Prostate gland (tissue), 2 donors: Measurements from ENCODE around the gene CCDC134. TPM values are rescaled to one million over a fixed set of nuclear protein-coding genes. Genes with fewer than 3 reads are reported as not detected.

ENCODE experiments used
- DNase-seq: peaks from one replicate; pipeline ENCODE4 v3.0.0-alpha.2; 2019; ENCODE audit warnings: low spot score
- H3K27ac ChIP-seq, 2 donors: fragments of 200-600 bp; sonication (generic); 2 replicates each; pipeline ENCODE4 v1.5.1; 2017 to 2019
- H3K27me3 ChIP-seq: fragments of 200-600 bp; sonication (generic); replicated peaks from 2 replicates; pipeline ENCODE4 v1.5.1; 2019; ENCODE audit not compliant: insufficient read depth
- H3K36me3 ChIP-seq, 2 donors: fragments of 200-600 bp; sonication (generic); 1 replicate in 1 of 2; 2 replicates in 1 of 2; pipeline versions ENCODE4 v1.5.1 to v1.8.1; 2017 to 2019
- H3K4me1 ChIP-seq: fragments of 200-600 bp; sonication (generic); replicated peaks from 2 replicates; pipeline ENCODE4 v1.5.1; 2019
- H3K4me3 ChIP-seq, 2 donors: fragments of 200-600 bp; sonication (generic); 2 replicates each; pipeline ENCODE4 v1.5.1; 2017 to 2019
- H3K9me3 ChIP-seq: fragments of 200-600 bp; sonication (generic); 2 replicates; pipeline ENCODE4 v1.5.1; 2017
- POLR2A ChIP-seq: fragments of 450-650 bp; IDR thresholded peaks from one replicate; pipeline ENCODE4 v1.6.1; 2016; ENCODE audit warnings: antibody characterized with exemption, mild to moderate bottlenecking
- POLR2AphosphoS5 ChIP-seq: sonication (generic); formaldehyde crosslinking; IDR thresholded peaks from one replicate; pipeline ENCODE4 v1.6.1; 2017; ENCODE audit warnings: antibody characterized with exemption
- WGBS: methylation state at CpG from one replicate; pipeline ENCODE4 v1.1.5; 2018; 5-methylcytosine and 5-hydroxymethylcytosine counted together
- intact Hi-C: fragments of 100-400 bp; cut with DNase I; formaldehyde crosslinking; loops from one replicate; pipeline ENCODE4 v1.14.2; 2022
- total RNA-seq, 2 donors: library from RNA; depleted of rRNA; stranded (reverse); fragments of >200 nt; gene quantifications; one replicate each; pipeline ENCODE4 v1.1.0, GENCODE V29; 2016
- TF ChIP-seq, protein P1 (sequence below), 4 experiments: fragments of 200-600 bp in 2 of 4; fragments of 450-650 bp in 2 of 4; sonication (generic) in 2 of 4; IDR thresholded peaks; 1 replicate in 3 of 4; 2 replicates in 1 of 4; pipeline ENCODE4 v1.5.1; 2016 to 2019; ENCODE audit warnings: antibody characterized with exemption in 4 of 4, mild to moderate bottlenecking in 2 of 4, moderate library complexity in 2 of 4

CCDC134 gene
- total RNA-seq, 2 donors from 2014 or later: 12.0 to 20.7 TPM

- DNase-seq: no peak
- TF ChIP-seq, protein P1, sequence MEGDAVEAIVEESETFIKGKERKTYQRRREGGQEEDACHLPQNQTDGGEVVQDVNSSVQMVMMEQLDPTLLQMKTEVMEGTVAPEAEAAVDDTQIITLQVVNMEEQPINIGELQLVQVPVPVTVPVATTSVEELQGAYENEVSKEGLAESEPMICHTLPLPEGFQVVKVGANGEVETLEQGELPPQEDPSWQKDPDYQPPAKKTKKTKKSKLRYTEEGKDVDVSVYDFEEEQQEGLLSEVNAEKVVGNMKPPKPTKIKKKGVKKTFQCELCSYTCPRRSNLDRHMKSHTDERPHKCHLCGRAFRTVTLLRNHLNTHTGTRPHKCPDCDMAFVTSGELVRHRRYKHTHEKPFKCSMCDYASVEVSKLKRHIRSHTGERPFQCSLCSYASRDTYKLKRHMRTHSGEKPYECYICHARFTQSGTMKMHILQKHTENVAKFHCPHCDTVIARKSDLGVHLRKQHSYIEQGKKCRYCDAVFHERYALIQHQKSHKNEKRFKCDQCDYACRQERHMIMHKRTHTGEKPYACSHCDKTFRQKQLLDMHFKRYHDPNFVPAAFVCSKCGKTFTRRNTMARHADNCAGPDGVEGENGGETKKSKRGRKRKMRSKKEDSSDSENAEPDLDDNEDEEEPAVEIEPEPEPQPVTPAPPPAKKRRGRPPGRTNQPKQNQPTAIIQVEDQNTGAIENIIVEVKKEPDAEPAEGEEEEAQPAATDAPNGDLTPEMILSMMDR (IDR thresholded peaks at IDR 0.05): no peak
- no peak for TF ChIP-seq POLR2A
- no peak for TF ChIP-seq POLR2AphosphoS5
- no peak overlapping the region for H3K27ac ChIP-seq
- no peaks in the 10 kb centered on the region for H3K4me1 ChIP-seq
- WGBS: 77% methylated on average over 7 of the region's 7 CpGs
- no peak overlapping the region for H3K4me3 ChIP-seq
- no peaks in the 10 kb centered on the region for H3K27me3 ChIP-seq
- no peaks in the 10 kb centered on the region for H3K9me3 ChIP-seq
- intact Hi-C loops: loop anchor here (2.0 to 10.0 kb wide), 2 partner anchors 115 to 131 kb away; partner anchors contain the start of gene MEI1
- no peaks in the 10 kb centered on the region for H3K36me3 ChIP-seq
These were observed 24.9 kb downstream of the CCDC134 start for GRCh38 chr22:41825376-41825775.

DNA sequence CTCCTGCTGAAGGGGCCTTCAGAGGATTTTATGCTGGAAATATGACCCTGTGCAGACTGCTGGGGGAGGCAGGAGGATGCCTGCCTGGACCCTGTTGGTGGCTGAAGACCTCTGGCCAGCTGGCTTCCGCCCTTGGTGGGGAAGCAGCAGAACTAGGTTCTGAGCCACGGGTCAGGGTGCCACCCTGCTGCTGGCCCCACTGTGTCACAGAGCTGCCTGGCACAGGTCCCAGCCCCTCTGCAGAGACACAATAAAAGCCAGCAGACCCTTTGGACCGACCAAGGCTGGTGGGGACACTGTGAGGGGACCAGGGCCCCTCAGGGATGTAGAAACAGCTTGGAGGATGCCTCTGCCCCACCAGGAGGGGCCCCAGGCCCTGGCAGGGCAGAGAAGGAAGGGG lies 25.5 kb downstream of the CCDC134 start:
- TF ChIP-seq POLR2A: no peak
- TF ChIP-seq, protein P1 (IDR thresholded peaks at IDR 0.05): no peak
- no peak for TF ChIP-seq POLR2AphosphoS5
- intact Hi-C loops: loop anchor here (10.0 kb wide), 1 partner anchor 131 kb away; the partner anchor contains the start of gene MEI1
- H3K9me3 ChIP-seq: no peaks in the 10 kb centered on the region
- 51% methylated on average over 3 of the region's 3 CpGs for WGBS
- no peak for DNase-seq
- no peak overlapping the region for H3K4me3 ChIP-seq
- H3K27me3 ChIP-seq: no peaks in the 10 kb centered on the region
- H3K4me1 ChIP-seq: no peaks in the 10 kb centered on the region
- no peaks in the 10 kb centered on the region for H3K36me3 ChIP-seq
- H3K27ac ChIP-seq: no peak overlapping the region

DNA sequence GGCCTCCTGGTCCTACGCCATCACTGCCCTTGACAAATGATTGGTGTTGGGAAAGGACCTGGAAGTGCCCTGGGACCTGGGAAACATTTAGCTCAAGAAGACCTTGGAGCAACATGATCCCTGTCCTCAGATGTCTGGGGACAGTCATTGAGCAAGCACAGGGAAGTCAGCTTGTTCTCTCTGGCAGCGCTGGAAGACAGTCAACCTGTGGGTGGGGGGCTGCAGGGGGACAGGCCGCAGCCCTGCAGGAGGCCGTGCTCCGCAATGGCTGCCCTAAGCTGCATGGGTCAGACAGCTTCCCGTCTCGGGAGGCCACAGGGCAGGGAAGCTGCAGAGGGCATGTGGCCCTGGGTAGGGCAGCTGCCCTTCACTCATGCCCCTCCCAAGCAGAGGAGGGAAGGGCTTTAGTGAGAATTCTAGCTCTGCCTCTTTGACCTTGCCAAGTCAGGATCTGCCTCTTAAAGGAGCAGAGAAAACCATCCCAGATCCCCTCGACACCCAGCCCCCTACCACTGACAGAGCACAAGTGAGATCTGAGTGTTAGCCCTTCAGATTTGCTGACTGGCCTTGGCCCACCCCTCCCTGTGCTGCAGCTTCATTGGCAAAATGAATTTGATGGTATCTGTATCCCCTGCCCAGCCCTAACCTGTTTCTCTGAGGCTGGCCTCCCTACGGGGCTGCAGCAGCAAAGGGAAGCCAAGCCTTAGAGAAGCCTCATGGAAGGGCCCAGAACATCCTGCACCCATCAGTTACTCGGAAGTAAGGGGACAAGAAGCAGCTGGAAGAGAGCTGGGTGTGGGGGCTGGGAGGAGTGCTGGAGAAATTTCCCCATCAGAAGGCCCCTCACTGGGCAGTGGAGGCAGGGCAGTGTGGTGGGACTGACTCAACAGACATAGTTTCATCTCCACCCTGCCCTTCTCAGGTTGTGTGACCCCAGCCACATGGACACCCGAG lies 26.2 kb downstream of the CCDC134 start:
- intact Hi-C loops: loop anchor here (10.0 kb wide), 1 partner anchor 132 kb away; the partner anchor contains the start of gene MEI1
- Histone ChIP-seq H3K36me3 (no peaks in the 10 kb centered on the region), H3K27ac (no peak overlapping the region)

DNA sequence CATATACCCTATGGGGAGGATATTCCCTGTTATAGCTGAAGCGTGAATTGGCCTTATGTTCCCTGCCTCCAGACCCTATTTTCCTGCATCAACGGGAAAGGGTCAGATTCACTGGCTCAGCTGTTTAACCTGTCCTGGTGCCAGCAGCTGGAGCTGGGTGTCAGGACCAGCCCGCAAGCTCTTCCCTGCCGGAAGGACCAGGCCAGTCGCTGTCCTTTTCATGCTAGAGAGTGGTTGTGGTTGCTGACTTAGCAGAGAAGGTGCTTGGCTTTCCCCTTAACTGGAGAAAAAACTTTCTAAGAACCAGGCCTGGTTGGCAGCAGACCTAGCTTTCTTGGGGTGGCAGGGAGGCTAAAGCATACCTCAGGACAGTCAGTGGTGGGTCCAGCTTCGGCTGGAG lies 27.2 kb downstream of the CCDC134 start:
- no peaks in the 10 kb centered on the region for H3K36me3 ChIP-seq
- H3K9me3 ChIP-seq: no peaks in the 10 kb centered on the region
- 73% methylated on average over 6 of the region's 6 CpGs for WGBS
- TF ChIP-seq POLR2A: no peak
- TF ChIP-seq, protein P1 (IDR thresholded peaks at IDR 0.05): no peak
- no peak for TF ChIP-seq POLR2AphosphoS5
- no peaks in the 10 kb centered on the region for H3K27me3 ChIP-seq
- H3K4me3 ChIP-seq: no peak overlapping the region
- no peak for DNase-seq
- H3K4me1 ChIP-seq: no peaks in the 10 kb centered on the region
- H3K27ac ChIP-seq: no peak overlapping the region
- intact Hi-C loops: loop anchor here (10.0 kb wide), 1 partner anchor 133 kb away; the partner anchor contains the start of gene MEI1

More for the DNA sequence above, 26.2 kb downstream of the CCDC134 start:
- DNase-seq: no peak
- Histone ChIP-seq H3K9me3 (no peaks in the 10 kb centered on the region), H3K4me3 (no peak overlapping the region), H3K4me1 (no peaks in the 10 kb centered on the region), H3K27me3 (no peaks in the 10 kb centered on the region)
- TF ChIP-seq POLR2AphosphoS5 (no peak), POLR2A (no peak)
- TF ChIP-seq, protein P1 (IDR thresholded peaks at IDR 0.05): no peak
- 59% methylated on average over 11 of the region's 11 CpGs for WGBS
